ENCODE data around the gene TEDDM1. TPM values are rescaled to one million over a fixed set of nuclear protein-coding genes. Genes with fewer than 3 reads are reported as not detected.
A peak's percentile ranks its signal among the peaks of the same experiment; 100 is the strongest.
"Not testable (repeated sequence)": the region's sequence is repeated elsewhere in the genome, so short reads cannot be mapped to it uniquely, and the experiment has no call there.

Gene TEDDM1
- total RNA-seq, 1 donor from 2014 or later: 4.6 TPM

DNA sequence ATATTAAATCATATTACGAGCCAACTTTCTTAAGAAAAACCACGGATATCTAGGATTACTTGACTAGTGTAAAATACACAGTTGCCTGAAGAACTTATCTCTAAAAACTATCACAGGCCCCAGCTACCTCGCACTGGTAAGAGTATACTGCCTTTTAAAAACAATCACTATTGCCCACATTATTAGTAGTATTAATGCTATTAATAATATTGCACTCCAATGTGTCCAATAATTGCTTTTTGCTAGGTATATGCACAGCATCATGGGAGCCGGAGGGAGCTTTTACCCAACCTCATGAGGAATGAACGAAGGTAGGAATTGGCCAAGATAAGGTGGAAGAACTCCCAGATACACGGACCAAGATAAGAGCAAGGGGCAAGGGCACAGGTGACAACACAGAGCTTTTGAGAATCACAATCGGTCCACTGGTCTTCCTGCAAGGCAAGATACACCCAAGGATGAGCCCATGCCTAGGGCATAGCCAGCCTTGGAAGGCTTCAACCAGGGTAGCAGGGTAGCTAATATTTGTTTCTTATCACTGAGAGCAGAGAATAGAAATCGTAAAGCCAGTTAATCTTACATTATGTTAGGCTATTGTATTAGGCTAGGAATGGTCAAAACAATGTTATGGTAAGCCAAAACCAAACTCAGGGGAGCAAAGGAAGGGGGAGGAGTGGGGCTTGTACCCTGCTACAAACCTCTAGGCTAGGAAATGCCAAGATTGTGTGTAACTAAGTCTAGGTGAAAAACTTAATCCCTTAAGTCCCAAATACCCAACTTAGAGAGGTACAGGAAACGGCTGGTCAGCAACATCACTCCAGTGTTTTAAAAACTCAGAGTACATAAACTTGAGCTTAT is 18.3 kb downstream of the TEDDM1 start:
- DNase-seq (ENCODE audit: low spot score): no peak

DNA sequence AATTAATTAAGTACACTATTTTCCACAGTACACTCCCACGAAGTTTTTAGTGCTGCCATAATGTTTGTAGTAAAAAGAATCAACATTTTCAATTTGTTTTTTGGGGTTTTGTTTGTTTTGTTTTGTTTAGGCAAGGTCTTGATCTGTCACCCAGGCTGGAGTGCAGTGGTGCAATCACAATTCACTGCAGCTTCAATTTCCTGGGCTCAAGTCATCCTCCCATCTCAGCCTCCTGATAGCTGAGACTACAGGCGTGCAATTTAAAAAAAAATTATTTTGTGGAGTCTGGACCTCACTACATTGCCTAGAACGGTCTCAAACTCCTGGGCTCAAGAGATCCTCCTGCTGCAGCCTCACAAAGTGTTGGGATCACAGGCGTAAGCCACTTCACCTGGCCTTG is 20.3 kb downstream of the TEDDM1 start:
- no peak for DNase-seq (ENCODE audit: low spot score)

DNA sequence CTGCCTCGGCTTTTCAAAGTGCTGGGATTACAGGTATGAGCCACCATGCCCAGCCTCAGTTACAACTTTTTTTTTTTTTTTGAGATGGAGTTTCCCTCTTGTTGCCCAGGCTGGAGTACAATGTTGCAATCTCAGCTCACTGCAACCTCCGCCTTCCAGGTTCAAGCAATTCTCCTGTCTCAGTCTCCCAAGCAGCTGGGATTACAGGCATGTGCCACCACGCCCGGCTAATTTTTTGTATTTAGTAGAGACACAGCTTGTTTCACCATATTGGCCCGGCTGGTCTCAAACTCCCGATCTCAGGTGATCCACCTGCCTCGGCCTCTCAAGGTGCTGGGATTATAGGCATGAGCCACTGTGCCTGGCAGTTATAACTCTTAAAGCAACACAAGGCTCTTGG is 20.7 kb downstream of the TEDDM1 start:
- not testable (repeated sequence) for DNase-seq (ENCODE audit: low spot score)

DNA sequence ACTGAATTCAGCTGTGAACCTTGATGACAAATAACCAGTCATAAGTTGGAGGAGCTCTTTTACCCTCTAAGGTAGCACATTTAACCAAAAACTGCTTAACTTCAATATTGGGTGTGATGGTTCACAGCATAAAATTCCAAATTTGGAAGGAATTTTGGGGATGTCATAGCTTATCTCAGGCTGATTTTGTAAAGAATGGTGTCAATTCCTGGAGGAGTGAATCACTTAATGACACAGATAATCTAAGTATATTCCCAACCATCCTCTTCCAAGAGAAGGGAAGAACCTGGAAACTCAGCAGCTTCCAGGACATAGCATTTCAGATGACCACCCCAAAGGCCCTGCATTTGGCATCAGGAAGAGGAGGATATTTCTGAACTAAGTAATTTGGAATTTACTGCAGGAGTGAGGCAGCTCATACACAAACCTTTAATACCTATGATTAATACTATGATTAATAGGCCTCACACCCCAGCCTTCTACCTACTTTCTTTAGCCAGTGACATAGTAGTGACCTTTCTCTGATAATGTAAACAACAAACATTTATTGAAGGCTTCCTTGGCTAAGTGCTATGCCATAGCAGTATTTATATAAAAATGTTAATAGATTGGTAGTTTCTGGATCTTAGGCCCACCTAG is 23.4 kb downstream of the TEDDM1 start:
- no peak for DNase-seq (ENCODE audit: low spot score)

DNA sequence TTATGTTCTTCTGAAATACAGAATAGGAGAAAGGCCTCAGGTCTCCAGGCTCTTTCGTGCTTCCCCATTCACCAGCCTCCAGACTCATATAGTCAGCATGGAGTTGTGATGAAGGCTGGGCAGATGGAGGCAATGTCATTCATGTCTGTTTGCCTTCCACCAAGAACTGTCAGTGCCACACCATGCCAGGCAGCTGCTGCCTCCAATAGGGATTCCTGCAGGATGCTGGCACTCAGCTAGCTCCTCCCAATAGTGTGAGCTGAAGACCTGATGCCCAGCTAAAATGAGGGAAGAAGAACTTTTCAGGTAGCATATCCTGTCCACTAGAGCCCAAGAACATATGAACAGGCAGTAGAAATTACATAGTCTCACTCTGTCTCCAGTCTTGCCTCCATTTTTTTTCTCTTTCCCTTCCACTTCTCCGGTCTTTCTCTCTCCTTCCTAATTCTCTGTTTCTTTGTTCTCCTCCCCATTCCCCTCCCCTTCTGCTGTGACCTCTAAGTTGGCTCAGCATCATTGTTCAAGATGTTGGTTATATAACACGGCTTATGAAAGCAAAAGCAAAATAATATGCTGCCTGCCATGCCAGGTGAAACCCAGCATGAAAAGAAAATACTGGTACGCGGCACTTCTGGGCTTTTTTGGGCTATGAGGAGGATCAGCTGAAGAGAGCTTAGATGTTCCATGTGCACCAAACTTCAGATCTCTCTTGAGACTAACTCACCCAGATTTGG is 26.2 kb downstream of the TEDDM1 start:
- no peak for DNase-seq (ENCODE audit: low spot score)

DNA sequence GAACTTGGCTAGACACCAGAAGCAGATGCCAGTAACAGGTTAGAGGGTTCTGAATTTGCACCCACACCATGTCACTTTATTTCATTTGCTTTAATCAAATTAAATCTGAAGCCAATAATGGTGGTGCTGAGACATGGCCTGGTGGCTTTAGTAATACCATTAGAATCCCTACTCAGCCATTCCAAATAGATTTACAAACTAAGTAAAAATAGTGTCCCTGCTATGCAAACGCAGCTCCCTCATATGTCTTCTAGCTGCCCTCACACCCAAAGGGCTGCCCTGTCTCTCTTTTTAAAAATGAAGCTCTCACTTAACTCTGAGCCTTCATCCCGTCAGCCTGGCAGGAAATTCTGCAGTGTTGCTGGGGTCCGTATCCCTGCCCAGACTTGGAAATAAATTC is 29.9 kb downstream of the TEDDM1 start:
- no peak for DNase-seq (ENCODE audit: low spot score)

DNA sequence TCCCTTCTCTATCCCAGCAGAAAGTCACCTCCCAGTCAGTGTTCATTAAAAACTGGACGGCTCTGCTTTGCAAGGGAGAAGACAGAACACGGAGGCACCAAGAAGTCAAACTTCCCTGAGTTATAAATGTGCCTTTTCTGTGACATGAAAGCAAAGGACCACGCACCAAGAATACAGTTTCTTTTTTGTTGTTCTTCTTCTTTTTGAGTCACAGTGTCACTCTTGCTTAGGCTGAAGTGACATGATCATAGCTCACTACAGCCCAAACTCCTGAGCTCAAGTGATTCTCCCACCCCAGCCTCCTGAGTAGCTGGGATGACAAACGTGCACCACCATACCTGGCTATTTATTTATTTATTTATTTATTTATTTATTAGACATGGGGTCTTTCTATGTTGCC is 31.6 kb downstream of the TEDDM1 start:
- no peak for DNase-seq (ENCODE audit: low spot score)

DNA sequence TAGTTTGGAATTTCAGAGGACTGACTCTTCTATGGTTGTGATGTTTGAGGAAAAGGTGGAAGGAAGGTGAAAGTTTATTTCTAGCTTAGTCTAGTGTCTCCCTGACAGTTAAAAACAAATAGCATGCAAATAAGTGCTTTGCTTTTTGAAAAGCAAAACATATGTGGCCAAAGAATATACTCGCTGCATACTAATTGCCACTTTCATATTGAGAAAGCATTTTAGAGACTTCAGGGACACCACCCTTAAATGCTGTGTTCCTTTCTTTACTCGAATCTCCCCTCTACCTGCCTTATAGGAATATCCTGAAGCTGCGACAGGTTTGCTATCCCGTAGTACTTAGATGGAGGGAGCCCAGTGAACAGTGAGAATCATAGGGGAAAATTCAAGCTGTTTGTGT is 32.1 kb downstream of the TEDDM1 start:
- DNase-seq (ENCODE audit: low spot score): no peak

DNA sequence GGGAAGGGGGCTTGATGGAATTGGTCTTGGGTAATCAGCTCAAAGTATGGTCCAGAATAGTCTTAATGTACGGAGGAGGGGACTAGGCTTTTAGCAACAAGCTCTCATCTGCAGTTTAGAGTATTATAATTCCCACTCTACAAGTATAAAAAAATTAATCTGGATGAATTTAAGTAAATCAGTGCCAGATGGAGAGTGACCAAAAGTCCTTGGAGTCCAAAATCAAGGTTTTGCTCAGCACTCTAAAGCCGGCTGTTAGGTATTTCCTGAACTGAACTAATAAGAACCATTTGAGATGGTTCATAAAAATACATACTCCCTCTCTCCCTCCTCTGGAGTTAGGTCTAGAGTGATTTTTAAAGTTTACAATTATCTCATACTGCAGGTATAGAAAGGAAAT is 32.5 kb downstream of the TEDDM1 start:
- DNase-seq (ENCODE audit: low spot score): no peak

DNA sequence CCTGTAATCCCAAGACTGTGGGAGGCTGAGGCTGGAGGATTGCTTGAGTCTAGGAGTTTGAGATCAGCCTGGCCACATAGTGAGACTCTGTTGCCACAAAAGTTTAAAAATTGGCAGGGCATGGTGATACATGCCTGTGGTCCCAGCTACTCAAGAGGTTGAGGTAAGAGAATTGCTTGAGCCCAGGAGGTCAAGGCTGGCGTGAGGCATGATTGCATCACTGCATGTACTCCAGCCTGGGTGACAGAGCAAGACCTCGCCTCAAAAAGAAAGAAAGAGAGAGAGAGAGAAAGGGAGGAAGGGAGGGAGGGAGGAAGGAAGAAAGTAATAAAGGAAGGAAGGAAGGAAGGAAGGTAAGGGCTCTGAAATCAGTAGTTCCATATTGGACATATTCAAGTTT is 33.9 kb downstream of the TEDDM1 start:
- no peak for DNase-seq (ENCODE audit: low spot score)

DNA sequence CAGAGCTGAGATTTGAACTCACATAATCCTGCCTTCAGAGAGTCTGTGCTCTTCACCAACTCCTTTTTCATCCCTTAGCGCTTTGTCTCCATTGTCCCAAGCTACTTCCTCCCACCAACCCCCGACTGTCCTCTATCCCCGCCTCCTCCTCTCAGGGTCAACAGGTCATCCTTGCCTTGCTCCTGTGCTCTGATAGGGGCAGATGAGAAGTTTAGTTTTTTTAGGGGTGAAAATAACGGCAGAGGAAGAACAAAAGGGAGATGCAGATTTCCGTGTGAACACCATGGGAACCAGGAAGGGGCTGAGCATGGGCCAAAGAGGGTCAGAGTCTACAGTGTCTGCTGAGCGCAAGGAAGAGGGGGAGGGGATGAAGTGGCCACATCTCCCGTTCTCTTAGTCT is 40.8 kb downstream of the TEDDM1 start:
- DNase-seq (ENCODE audit: low spot score): no peak

DNA sequence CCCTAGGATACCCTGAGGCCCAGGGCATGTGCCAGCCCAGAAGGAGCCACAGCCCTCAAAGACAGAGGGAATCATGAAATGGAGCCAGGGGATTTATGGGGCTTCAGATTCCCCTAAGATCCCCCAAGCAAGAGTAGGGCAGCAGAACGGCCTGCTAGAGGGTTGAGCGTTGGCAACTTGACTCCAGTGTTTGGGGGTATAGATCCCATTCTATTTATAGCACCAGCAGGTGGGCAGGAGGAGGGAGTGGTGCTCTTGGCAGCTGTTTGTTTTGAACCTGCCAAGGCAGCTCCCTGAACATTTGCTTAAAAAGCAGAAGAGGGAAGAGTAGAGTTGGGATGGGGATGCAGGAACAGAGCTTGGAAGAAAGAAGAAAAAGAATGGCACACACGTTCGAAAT is 42.6 kb downstream of the TEDDM1 start:
- DNase-seq (ENCODE audit: low spot score): no peak

DNA sequence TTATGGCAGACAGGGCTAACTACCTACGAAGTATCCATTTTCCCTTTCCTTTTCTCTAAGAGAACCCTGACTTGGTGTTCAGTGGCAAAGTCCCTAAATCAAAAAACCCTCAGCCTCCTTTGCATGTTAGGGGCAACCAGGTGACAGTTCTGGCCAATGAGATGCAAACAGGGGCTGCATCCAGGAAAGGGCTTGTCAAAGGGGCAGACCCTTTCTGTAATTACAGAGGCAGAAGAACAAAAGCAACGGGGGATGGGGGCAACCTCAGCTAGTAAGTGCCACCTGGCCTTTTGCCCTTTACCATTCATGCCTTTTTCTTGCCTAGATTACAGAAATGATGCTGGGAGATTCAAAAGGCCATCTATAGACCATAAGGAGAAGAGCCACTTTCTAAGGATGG is 43.3 kb downstream of the TEDDM1 start:
- no peak for DNase-seq (ENCODE audit: low spot score)

DNA sequence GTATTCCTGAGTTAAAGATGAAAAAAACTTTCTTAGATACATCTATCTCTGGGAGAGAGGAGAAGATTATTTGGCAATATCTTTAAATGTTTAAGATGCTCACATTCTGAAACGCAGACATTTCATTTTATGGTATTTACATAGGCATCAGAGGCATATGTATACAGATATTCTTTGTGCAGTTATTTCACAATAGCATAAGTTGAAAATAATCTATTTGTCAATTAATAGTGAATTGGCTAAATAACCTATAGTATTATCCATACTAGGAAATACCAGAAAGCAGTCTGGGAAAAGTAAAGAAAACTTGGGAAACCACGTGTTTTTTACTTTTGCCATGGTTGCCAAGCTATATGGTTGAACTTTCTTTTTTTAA is 44.8 kb downstream of the TEDDM1 start:
- no peak for DNase-seq (ENCODE audit: low spot score)

DNA sequence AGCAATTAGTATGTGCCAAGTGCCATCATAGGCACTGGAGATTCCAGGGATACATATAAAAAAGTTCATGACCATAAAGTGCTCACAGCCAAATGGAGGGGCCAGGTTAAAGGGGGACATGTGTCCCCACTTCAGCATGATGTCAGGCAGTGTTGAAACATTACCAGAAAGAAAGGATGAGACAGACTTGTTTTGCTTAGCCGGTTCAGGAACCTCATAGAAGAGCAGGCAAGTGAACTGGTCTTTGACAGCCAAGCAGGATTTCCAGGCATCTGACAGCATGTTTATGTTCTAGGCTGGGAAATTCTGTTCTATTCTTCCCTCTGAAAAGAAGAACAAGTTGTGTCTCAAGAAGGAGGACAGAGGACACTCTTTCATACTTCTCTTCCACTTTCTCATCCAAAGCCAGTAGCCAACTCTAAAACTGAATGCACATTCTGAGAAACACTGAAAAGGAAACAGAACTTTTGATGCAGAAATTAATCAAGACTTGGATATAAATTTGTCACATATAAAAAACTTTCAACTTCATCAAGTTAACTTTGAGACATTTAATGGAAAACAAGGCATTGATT is 48.6 kb downstream of the TEDDM1 start:
- no peak for DNase-seq (ENCODE audit: low spot score)

DNA sequence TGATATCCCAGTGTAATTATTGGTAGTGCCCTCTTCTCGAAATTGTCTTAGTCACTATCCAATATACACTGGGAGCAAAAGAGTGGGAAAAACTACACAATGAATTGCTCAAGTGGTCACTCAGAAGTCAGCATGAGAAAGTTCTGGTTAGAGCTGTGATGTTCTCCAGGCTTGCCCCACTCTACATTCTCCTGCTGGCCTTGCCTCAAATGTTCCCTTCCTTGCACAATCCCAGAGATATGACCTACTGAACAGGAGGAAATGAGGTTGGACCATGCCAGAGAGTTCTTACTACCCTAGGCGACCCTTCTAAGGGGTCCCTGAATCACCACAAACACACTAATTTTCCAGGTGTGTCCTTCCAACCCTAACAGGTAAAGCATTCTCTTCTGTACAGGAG is 49.6 kb downstream of the TEDDM1 start:
- DNase-seq (ENCODE audit: low spot score): no peak

DNA sequence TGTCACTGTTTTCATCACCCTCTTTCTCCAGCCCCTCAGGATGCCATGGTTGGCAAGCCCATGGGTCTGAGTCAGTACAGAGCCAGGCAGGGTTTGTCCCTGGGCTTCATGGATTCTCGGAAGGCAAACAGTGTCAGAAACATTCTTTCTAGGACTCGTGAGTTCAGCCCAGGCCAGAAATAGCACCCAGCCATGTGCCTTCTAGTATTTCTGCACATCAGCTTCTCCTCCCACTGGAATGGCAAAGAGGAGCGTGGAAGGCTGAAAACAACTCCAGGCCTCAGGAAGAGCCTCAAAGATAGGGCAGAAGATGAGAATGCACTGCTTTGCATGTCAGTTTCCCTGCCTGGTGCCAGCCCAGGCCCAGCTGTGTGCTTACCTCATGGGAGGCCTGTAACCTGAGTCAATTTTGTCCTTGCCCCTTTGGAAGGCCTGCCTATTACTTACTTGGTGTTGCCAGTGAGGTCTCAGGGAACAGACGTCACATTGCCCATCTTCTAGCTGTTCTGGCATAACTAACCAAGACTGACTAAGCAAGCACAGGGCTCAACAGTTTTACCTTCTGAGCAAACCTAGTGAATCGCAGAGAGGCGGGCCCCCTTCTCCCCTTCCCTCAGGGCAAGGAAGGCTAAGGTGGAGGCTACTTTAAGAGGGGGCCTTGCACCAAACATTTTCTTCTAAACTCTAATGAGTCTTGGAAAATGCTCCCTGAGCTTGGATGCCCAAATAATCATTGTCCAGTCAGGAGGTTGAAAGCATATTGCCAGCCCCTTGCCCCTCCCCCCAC is 51.3 kb downstream of the TEDDM1 start:
- peak; percentile 37 for DNase-seq (ENCODE audit: low spot score)

All from umbilical cord (tissue), 2 donors.